GM12872 (cell line): ENCODE results near the gene STPG3.
A peak's percentile ranks its signal among the peaks of the same experiment; 100 is the strongest.

ENCODE experiments used
- CTCF ChIP-seq: IDR thresholded peaks from 3 replicates; pipeline ENCODE4 v1.5.1; 2011; ENCODE audit warnings: low read depth, mild to moderate bottlenecking, low read length, moderate library complexity; ENCODE audit not compliant: insufficient read depth

The STPG3 gene

GRCh38 chr9:137302449-137303150, 51.5 kb downstream of the STPG3 start:
- TF ChIP-seq CTCF = peak; percentile 61; the same call in 2 of the 3 replicates
